Activated CD4-positive, alpha-beta T cell treated with anti-CD3 and anti-CD28 coated beads, Interleukin-2, Interleukin-6, amounts not matched to agents 100 ng/mL and 50 ng/mL, durations not matched to agents 16 hours and 8 hours (primary cell): Measurements from ENCODE around the gene RMND5A.
A peak's percentile ranks its signal among the peaks of the same experiment; 100 is the strongest.

Source experiments
- DNase-seq: peaks from one replicate; pipeline ENCODE4 v3.0.0-alpha.2; 2020

The RMND5A gene

DNA sequence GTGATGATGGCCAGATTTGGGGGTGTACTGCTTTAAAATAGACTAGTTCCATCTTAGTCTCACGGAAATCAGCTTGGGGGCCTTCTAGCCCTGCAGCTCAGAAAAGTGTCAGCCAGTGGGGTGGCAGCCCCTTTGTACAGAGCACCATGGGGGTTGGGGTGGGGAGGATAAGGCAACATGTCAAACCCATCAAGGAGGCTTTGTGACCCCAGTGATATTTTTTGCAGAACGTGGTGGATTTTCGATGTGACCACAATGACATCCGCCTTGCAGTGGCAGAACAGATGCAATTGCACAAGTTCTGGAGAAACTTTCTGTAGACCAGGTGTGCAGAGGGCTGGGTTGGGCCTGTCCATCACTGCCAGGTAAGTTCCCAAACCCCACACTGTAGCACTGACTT lies 73.7 kb downstream of the RMND5A start:
- DNase-seq: no peak

DNA sequence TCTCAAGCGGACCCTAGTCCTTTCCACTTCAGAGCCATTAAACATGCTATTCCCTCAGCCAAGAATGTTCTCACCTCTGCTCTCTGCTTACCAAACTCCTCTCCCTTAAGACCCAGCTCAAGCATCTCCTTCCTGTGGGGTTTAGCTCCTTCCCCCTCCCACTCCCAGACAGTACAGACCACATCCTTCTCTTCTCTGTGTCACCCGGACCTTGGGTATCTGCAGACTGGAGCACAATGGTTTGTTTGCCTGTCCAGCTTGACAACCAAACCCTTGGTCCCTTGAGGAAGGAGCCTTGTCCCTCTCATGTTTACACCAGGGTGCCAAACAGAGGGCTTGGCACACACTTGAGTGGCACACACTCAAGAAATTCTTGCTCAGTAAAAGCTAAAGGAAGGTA lies 74.8 kb downstream of the RMND5A start:
- DNase-seq: no peak

DNA sequence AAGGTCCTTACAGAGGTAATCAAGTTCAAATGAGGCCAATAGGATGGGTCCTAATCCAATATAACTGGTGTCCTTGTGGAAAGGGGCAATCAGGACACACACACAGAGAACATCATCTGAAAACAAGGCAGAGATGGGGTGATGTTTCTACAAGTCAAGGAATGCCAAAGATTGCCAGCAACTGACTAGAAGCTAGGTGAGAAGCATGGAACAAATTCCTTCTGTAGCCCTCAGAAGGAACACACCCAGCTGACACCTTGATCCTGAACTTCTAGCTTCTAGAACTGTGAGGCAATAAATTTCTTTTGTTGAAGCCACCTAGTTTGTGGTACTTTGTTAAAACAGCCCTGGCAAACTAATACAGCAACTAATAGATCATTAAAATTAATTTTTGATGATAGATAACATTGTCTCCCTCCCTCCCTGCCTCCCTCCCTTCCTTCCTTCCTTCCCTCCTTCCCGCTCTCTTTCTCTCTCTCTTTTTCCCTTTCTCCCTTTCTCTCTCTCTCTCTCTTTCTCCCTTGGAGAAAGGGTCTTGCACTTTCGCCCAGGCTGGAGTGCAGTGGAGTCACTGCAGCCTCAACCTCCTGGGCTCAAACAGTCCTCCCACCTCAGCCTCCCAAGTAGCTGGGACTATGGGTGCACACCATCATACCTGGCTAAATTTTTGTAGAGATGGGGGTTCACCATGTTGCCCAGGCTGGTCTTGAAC lies 80.9 kb downstream of the RMND5A start:
- DNase-seq: no peak

DNA sequence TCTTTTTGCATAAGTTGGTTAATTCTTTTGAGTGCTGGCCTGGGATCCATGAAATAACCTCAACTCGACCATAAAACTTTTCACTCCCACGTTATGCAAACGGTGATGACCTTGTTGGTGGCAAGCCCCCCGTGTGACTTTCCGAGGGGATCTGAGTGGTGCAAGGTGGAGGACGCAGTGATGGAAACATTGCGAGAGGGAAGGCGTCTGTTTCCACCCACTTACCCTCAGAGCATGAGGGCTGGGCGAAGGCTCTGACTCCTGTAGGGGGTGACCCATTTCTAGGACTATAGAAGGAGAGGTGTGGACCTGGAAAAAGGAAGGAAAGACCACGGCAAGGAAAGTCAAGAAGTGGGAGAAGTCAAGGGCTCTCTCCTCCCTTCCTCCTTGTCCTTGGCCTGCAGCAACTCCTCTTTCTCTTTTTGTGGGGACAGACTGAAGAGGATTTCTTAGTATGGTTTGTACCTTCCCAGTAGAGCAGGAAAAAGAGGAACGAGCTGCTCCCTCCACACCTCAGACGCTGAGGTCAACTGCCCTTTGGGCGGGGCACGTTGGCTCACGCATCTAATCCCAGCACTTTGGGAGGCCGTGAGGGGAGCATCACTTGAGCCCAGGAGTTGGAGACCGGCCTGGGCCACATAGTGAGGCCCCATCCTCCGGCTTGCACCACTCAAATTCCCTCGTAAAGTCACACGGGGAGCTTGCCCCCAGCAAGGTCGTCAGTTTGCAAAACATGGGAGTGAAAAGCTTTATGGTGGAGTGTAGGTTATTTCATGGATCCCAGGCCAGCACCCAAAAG lies 86.2 kb downstream of the RMND5A start:
- DNase-seq: no peak

DNA sequence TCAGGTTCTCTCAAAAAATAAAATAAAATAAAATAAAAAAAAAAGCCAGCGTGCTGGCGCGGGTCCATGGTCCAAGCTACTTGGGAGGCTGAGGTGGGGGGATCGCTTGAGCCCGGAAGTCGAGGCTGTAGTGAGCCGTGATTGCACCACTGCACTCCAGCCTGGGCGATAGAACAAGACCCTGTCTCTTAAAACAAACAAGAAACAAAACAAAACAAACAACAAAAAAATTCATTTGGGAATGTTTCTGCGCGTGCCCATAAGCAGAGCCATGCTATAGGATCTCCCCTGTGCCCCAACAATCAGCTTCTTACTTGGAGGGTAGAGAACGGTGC lies 87.0 kb downstream of the RMND5A start:
- no peak for DNase-seq

DNA sequence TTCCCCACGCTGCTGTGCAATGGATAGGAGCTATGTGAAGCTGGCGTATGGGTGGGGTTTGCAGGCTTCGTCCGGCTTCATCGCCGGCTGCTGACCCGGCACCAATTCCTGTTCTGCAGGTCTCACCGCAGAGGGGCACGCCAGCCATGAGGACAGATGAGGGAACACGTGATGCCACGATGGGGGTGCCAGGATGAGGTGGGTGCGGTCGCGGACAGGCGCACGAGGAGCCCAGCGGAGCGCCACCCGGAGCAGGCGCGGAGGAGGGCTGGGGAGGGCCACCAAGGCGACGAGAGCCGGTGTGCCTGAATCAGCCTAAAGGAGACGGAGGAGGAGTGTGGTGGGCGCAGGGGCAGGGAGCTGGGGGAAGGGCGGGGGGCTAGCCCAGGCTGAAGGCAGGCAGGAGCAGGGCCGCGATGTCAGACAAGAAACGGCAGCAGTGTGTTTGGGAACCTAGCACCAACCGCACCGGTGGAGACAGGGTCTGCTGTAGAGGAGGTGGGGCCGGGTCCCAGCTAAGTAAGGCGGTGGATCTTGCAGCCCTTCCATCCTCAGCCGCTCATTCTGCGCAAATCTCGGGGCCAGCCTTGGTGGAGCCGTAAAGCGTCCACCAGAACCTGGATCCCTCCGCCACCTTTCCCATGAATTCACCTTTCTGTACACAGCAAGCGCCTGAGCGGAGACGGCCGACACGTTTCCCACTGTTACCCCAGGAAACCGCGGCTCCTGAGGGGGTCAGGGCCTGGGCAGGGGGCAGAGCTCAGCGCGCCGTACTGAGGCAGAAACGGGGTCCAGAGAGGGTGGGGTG lies 87.6 kb downstream of the RMND5A start:
- peak; percentile 51 for DNase-seq

DNA sequence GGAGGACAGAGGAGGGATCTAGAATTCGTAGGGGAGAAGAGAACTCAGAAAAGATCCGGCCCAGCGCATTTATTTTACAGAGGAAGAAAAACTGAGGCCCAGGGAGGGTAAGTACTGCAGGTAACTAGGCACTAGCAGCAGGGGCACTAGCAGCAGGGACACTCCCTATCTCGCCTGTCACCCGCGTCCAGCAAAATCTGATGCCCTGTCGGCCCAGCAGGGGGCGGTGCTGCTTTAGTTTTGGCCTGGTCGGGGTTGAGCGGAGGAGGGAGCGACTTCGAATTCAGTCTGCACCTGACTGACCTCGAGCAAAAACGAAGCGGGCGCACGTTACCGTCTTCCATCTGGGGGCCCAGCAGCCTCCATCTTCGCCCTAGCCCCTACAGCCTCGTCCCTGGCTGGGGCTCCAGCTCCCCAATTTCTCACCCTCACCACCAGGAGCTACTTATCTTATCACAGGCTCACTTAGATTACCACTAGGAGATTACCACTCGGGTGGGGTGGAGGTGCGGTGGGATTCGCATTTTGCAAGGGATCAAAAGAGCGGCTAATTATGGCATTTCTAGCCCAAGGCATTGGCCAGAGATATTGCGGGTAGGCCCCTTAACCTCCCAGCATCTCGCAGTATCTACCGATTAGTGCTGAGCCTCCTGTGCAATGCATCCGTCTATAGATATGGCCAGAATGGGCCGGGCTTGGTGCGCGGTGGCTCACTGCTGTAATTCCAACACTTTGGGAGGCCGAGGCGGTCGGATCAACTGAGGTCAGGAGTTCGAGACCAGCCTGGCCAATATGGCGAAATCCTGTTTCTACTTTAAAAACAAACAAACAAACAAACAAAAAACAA lies 88.4 kb downstream of the RMND5A start:
- peak; percentile 95 for DNase-seq

DNA sequence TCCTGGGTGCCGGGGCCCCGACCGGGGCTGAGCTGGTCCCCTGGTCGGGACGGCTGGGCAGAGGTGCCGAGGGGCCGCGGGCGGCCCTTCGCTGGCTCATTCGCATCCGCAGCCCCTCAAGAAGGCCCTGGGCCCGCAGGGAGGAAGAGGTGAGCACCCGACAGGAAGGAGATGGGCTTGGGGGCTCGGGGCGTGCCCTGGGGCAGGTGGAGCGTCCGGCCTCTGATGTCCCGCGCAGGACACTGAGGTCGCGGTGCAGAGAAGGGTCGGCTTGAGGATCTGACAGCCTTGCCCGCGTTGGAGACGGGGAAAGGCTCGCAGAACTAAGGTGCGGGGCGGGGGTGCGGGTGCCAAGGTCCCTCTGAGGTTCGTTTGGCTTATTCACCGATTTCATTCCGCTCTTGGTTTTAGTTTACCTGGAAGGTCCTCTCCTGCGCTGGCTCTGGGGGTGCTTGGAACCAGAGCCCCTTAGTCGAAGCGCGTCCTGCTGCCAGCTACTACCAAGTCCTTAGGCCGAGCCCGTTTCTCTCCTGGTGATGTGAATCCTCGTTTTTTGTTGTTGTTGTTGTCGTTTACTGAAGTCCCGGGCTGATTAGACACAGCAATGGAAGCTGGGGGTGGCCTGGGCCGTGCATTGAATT lies 89.5 kb downstream of the RMND5A start:
- DNase-seq: no peak

DNA sequence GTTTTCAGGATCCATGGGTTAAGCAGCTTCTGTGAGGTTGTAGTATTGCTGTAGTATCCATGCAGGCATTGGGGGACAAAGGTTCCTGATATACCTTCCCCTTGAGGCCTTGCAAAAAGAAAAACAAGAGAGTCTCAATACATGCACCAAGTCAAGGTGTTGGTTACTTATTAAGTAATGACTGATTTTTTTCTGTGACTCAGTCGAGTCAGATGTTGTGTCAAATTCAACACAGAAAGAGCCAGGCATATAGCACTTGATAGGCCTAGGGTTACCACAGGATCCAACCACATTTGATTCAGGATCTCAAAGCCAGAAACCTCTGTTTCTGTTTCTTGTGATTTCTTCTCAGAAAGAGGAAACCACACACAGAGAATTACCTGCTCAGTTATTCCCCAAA lies 95.5 kb downstream of the RMND5A start:
- DNase-seq: no peak

DNA sequence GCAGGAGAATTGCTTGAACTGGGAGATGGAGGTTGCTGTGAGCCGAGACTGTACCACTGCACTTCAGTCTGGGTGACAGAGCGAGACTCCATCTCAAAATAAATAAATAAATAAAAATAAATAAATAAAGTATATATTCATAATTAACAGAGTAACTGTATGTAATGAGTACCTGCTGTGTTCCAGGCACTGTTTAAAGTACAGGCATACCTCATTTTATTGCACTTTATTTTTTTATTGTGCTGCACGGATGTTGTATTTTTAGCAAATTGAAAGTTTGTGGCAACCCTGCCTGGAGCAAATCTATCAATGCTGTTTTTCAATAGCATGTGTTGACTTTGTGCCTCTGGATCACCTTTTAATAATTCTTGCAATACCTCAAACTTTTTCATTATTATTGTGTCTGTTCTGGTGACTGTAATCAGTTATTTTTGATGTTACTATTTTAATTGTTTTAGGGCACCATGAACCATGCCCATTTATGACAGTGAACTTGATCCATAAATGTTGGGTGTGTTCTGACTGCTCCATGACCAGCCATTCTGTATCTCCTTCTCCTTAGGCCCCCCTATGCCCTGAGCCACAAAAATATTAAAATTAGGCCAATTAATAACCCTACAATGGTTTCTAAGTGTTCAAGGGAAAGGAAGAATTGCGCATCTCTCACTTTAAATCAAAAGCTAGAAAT lies 98.2 kb downstream of the RMND5A start:
- no peak for DNase-seq

DNA sequence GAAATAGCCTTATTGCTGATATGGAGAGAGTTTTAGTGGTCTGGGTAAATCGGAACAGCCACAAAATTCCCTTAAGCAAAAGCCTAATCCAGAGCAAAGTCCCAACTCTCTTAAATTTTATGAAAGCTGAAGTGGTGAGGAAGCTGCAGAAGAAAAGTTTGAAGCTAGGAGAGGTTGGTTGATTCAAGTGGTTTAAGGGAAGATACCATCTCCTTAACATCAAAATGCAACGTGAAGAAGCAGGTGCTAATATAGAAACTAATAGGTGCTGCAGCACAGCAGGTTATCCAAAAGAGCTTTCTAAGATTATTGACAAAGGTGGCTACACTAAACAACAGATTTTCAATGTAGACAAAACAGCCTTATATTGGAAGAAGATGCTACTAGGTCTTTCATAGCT lies 98.9 kb downstream of the RMND5A start:
- no peak for DNase-seq

DNA sequence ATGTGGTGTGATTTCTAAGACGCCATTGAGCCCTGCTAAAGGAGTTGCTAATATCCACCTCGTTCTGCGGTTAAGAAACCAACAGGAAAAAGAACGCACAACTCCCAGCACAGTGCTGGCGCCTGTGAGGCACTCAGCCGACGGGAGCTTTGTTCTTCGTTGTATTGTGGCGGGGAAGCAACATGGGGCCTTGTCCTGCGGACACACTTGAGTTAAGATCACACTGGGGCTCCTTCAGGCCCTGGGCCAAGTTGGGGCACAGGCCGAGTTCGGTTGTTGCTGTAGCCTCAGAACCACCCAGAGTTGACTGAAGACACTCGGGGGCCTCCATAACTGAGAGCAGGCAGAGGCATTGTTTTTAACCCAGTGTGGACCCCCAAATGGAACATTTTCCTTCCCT lies 101.2 kb downstream of the RMND5A start:
- DNase-seq: no peak

DNA sequence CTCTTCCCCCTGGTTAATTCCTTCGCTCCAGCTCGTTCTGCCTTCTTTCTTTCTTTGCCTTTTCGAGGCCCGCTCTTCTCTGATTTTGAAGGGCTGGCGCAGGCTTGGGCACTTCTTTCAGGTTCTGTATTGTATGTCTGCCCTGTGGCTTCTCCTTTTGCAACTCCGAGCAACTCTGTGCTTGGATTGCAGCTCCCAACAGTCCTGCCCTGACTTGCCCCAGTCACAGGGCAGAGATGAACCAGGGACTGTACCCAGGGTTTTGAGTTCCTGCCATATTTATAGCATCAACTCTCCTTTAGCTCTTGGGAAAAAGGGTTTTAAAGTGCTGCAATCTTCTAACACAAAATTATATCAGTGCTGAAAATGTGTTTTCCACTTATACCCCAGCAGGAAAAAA lies 101.8 kb downstream of the RMND5A start:
- no peak for DNase-seq

DNA sequence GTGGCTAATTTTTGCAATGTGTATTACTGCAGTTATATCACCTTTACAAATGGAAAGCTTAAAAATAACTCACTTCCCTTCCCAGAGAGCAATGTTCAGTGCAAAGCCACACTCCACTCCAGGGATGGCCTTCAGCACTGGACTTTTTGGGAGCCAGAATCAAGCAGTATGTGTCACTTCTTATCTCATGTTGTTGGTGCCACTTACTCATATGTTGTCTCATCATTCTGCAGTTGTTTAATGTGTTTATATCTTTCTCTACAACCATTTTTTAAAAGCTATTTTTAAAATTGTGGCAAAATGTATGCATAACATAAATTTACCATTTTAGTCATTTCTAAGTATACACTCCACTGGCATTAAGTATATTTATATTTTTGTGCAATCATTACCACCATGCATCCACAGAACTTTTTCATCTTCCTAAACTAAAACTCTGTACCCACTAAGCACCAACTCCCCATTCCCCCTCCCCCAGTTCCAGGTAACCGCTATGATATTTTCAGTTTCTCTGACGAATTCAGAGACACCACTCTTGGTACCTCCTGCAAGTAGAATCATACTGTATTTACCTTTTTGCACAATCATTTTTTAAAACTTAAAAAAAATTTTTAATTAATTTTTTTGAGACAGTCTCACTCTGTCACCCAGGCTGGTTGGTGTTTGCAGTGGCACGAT lies 102.7 kb downstream of the RMND5A start:
- no peak for DNase-seq

DNA sequence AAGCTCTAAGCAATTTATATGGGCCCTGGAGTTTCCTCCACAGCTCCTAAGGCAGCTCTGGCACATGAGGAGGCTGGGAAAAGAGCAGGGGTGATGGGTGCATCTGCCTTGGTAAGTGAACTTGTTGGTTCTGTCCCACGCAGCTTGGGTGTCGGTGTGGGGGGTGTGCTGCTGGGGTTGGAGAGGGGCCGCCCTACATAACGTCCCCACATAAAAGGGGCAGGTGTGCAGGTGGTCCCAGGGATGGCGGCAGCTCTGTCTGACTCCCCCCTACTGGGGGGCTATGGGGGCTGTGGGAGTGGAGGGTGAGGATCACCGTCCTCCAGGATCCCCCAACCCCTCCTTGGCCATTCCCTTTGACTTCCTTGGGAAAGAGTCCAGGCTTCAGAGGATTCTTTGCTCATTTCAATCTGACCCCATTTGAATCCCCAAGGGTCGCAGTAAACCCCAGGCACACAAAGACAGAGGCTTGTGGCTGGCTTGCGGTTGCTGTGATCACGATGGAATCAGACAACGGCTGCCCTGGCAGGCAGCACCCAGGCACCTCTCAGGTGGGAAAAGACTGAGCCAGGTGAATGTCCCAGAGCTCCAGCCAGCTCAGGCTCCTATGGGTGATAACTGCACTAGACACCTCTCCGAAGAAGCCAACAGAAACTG lies 105.1 kb downstream of the RMND5A start:
- DNase-seq: no peak

DNA sequence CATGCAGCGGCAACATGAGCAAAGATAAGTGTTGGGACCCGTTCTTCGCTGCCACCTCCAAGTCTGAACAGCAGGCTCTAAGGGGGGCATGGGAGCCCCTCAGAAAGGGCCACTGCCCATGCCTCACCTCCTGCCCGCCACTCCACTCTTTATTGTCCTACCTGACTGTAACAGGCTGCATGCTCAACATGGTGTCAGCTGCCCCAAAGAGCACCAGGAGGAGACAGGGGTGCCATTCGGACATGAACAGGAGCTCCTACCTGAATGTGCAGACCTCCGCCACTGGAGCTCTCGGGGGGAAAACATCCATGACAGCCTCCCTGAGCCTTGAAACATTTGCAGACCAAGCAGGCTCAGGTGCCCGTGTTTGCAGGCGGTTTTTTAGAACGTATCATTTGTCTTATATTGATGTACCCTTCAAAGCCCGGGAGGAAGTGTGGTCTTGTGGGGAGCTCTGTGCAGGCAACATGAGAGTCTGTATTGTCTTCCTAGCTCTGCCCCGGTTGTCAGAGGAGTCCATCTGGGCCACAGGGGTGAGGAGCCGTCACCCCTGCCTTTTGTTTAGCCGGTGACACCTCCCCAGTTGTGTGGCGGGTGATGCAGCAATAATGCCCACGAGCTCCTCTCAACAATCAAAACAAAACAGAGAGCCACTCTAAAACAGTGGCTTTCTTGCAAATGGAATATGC lies 105.7 kb downstream of the RMND5A start:
- peak; percentile 46 for DNase-seq

DNA sequence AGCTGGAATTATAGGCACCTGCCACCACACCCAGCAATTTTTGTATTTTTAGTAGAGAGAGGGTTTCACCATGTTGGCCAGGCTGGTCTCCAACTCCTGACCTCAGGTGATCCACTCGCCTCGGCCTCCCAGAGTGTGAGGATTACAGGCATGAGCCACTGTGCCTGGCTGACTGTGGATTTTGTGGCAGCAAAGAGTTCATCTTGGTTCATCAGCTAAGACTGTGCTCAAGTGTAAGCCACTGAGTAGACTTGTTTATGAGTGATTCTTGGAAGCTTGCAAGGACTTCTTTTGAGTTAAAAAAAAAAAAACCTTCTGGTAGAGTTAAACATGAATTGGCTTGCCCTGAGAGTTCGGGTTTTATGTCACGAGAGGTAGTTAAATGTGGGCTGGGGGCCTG lies 106.9 kb downstream of the RMND5A start:
- DNase-seq: no peak
